GM23248 (cell line): Measurements from ENCODE around the gene ONECUT2.

Source experiments
- EZH2 ChIP-seq: fragments of 200-600 bp; sonication (generic); IDR thresholded peaks from 2 replicates; pipeline ENCODE4 v1.6.1; 2018; ENCODE audit warnings: antibody characterized with exemption, mild to moderate bottlenecking; ENCODE audit not compliant: insufficient read depth, poor library complexity, severe bottlenecking
- EZH2phosphoT487 ChIP-seq: fragments of 200-600 bp; sonication (generic); IDR thresholded peaks from 2 replicates; pipeline ENCODE4 v1.6.1; 2018; ENCODE audit warnings: antibody characterized with exemption, moderate library complexity, mild to moderate bottlenecking, low read depth; ENCODE audit not compliant: insufficient read depth

DNA sequence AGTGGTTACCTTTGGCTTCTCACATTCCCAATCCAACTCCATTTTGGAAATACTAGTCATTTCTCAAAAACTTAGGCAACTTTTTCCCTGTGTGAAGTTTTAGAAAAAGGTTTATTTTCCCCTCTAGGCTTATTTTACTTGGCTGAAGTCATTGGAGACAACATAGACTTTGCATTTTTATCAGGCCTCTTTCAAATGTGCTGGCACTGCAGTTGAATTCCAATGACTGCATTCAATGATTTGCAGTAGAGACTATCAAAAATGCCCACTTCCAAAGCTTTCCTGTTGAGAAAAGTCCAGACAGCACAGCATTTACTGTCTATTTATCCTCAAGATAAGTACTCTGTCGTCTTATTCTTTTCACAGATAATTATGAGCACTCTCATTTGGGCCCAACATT lies 70.1 kb downstream of the ONECUT2 start:
- TF ChIP-seq EZH2 (no peak), EZH2phosphoT487 (no peak)
